HL-60/S4 treated with phorbol 12-myristate 13-acetate at 8.2 ng/mL for 4 days and 3 days (cell line): ENCODE data around the gene STX8.

Experiments used
- in situ Hi-C: fragments of 300-500 bp; cut with MboI; formaldehyde crosslinking; loops from 2 replicates; pipeline ENCODE4 v1.15.0; 2022; ENCODE audit warnings: low sequenced_read_pairs

The STX8 gene

DNA sequence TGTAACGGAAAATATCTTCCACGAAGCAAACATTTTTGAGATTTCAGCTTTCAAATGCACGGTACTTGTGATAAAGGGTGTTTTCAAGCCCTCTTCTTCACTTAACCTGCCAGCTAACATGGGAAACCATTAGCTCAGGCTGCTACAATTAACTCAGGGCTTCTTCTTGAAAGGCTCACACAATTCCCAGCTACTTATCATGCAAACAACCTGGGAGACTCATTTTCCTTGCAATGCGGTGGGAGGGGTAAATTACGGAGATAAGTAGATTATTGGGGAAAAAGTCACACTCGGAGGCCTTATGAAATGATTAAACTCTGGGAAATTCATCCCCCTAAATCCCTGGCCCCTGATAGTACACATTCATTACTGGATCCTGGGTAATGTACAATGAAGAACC lies 266.4 kb downstream of the STX8 start:
- in situ Hi-C loops = no loop called here

DNA sequence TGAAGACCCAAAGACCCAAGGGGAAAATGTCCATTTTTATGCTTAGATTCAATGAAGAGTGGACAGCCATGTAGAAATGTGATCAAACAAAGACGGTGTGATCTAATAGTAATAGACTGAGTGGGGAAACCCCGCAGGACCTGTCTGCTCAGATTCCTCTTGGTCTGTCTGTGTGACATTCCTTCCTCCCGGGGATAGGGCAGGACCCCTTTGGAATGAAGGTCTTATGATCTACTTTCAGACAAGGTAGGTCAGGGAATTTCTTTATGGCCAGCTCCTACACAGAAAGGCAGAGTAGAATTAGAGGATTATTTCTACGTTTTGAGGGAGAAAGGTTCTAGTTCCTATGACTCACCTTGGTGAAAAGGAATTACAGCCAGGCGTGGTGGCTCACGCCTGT lies 267.6 kb downstream of the STX8 start:
- in situ Hi-C loops = no loop called here

DNA sequence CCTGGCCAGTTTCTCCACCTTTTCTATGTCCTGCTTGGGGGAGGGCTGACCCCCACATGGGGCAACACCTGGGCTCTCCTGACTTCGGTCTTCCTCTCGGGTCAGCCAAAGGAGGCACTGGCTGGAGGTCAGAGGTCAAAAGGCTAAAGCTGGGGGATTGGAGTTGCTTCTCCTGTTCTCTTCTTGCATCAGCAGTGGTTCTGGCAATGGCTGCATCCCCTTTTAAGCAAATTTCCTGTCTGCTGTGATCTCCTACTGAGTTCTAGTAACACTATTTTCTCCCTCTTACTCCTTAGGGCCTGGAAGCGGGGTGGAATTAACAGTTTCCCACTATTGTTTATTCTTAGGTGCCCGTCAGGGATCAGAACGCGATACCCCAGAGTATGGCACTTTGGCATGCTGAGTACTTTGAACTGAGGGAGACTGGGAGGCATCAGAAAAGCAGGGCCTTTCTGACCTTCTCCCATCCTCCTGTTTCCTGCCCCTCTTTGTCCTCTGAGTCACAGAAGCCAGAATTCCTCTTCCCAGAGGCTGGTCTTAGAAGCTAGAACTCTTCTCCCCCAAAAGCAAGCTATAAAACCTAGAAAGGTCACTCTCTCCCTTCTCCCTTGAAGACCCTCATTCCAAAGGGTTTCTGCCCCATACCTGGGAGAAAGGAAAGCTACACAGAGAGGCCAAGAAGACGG lies 268.2 kb downstream of the STX8 start:
- in situ Hi-C loops = no loop called here

DNA sequence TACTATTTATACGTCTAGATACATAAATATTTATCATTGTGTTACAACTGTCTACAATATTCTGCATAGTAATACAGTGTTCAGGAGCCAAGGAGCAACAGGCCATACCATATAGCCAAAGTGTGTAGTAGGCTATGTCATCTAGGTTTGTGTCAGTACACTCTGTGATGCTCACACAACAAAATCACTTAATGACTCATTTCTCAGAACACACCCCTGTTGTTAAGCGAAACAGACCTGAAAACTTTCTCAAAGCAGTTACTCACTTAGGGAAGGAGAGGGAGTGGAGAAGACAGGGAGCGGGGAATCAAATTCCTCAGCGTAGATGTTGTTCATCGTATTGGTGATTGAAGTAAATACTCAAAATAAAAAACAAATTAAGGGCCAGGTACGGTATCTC lies 269.5 kb downstream of the STX8 start:
- in situ Hi-C loops = no loop called here

DNA sequence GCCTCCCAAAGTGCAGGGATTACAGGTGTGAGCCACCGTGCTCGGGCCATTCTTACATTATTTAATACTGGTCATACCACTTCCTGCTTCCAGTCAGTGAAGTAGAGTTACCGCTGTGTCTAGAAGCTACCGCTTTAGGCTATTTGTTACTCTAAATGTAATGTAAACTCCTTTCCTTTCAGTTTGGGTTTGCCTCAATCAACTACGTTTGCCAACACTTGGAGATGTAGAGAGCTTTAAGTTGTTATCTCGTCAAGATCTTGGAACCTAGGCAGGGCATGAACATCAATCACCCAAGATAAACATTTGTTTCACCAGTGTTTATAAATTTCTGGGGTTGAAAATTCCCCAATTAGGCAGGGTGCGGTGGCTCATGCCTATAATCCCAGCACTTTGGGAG lies 275.9 kb downstream of the STX8 start:
- in situ Hi-C loops = no loop called here

DNA sequence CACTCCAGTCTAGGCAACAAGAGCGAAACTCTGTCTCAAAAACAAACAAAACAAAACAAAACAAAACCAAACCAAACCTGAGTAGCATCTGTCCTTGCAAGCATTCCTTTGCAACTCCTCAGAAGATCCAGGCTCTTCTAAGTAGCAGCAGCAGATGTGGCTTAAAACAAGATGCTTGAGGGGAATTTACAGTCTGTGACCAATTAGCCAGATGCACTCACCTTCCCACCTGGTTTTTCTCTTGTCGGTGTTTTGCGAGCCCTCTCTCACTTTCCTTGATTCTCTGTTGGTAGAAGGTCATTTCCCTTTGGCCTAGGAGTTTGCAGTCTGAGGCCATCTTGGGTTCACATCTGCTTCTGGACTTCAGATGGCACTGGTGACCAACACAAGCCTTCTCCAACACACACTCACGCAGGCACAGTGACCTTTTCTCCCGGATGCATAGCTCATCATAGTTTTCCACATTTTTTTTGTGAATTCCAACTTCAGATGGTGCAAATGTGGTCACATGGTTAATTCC lies 276.8 kb downstream of the STX8 start:
- in situ Hi-C loops = no loop called here

DNA sequence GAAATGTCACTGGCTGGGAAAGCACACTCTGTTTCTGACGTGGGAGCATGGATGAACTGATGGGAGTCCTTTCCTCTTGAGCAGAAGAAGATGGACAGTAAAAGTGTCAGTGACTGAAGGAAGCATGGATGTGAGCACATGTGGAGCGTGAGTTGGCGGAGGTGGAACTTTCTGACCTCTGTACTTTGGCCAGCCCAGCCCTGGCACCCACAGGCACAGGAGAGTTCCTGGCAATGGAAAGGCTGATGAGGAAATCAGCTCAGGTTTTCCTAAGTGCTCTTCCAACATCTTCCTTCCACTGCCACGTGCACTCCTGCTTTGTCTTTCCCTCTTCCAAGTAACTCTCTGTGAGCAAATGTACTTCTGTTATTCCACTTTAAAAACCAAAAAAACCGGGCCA lies 277.5 kb downstream of the STX8 start:
- in situ Hi-C loops = no loop called here

DNA sequence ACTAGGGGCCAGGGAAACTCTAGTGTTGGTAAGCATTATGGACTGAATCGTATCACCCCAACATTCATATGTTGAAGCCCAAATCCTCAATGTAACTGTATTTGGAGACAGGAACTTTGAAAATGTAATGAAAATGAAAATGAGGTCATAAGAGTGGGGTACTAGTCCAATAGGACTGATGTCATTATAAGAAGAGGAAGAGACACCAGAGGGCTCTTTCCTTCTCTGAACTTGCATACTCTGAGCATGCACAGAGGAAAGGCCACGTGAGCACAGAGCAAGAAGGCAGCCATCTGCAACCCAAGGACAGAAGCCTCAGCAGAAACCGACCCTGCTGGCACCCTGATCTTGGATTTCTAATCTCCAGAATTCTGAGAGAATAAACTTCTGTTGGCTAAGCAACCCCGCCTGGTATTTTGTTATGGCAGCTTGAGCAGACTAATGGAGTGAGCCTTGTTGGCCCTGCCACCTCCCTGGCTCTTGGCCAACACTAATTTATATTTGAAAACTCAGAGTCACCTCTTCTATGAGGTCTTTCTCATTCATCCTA lies 280.9 kb downstream of the STX8 start:
- in situ Hi-C loops = no loop called here

DNA sequence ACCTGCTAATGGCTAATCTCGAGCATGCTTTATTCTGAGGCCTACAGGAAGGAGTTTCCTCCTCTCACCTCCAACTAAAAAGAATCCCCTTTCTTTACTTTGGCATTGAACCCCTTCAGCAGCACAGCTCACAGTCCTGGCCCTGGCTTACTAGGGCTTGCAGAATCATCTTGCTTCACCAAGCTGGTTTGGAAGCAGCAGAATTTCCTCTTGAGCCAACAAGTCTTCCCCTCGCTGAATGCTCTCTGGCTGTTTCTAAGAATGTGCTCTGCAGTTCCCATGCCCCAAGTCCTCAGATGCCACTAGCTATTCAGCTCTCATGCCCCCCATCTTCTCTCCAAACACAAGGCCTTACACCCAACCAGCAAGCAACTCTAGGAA lies 283.1 kb downstream of the STX8 start:
- in situ Hi-C loops = no loop called here

DNA sequence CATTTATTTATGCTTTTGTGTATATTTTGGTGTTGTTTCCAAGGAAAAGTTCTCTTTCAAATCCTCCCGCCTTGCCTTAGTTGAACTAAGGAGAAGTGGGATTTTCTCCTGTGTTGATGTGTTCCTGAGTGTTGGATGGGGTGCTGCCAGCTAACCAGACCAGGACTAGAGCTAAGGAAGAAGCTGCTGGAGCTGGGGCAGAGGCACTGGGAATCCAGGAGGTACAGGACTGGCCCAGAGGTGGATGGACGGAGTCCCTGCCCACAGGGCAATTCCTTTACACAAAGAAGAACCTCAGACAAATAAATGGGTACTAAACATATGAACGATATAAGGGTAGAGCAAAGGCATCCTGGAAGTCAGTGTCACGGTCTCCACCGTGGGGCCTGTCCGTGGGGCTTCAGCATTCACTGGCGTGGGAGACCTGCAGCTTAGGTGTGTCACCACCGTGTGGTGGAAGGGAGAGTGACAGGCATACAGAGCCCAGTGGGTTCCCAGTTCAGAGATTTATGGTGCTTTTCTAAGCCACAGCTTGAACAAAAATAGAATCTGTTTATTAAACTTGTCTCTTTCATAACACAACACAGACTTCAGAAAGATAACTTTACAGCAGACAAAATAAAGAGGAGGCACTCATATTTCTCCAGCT lies 283.6 kb downstream of the STX8 start:
- in situ Hi-C loops = no loop called here

DNA sequence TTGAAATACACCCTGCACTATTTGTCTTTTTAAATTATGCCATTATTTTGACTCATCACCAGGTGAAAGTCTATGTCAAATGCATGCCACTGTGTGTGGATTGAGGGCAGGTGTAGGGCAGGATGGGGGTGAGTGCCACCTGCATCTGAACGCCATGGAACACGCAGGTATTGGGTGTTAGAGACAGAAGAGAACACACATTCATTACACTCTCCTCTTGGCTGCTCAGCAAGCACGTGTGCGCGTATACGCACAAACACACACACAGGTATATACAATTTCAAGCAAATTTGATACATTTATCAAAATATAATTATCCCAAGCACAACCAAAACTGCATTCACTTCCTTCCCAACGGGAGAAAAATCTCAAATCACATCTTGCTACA lies 285.4 kb downstream of the STX8 start:
- in situ Hi-C loops = no loop called here

DNA sequence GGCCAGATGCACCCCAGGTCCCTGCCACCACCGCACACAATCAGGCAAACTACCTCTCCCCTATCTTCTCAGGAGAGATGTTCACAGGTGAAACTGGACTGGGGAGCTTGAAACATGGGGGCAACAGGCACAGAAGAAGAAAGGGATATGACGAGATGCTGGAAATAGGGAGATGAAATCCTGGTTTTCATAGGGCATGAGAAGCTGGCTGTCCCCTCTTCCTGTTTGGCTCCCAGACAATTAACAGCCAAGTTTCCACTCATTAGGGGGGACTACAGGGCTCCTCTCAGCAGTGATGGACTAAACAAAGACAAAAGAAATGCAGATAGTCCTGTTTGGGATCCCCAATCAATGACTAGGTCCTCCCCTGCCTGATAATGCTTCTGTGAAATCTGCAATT lies 288.3 kb downstream of the STX8 start:
- in situ Hi-C loops = no loop called here

DNA sequence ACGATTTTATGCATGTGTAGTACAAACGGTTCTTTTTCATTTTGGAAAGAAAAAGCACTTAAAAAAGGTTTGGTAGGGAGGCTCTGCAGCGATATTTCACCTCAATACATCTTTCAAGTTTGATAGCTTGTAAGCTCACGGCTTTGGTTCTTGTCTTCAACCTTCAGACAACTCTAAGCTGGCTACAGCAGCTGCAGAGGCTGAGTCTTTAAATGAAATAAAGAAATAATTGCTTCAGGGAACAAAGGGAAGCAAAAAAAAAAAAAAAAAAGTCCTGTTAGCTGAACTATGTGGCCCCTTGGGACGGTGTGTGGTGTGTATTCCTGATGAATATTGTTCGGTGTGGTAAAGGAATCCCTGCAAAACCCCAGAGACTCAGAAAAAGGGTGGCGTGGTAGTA lies 289.2 kb downstream of the STX8 start:
- in situ Hi-C loops = no loop called here

DNA sequence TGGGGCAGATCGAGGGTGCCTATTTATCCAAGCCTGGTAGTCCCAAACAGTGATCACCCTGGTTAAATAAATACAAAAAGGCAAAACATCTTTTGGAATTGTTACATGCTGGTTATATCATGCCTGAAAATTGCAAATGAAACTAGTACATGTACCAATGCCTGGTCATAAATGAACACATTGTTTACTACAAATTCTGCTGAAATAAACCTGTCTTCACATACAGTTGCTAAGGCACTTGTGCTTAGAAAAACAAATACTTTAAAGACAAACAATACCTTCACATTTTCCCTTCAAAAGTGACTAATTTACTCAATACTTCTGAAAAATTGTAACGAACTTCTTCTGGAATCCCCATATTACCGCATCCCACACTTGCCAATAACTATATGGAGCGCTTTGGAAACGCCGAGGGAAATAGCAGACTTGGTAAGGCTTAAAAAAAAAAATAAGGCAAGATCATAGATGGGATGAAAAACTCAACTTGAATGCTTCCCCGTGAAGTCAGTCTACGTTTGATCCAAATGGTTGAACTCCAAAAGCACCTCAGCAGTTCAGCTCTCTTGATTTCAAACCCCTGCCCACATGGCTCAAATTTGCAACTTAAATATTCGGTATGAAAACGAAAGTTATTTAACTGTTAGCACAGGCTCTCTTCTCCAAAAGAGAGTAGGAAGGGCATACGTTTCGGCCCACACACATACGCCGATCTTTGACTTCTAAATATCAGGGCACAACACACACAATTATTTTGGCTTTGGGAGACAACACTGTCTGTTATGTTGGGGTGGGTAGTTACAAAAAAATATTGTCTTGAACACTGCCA lies 289.8 kb downstream of the STX8 start:
- in situ Hi-C loops = no loop called here

DNA sequence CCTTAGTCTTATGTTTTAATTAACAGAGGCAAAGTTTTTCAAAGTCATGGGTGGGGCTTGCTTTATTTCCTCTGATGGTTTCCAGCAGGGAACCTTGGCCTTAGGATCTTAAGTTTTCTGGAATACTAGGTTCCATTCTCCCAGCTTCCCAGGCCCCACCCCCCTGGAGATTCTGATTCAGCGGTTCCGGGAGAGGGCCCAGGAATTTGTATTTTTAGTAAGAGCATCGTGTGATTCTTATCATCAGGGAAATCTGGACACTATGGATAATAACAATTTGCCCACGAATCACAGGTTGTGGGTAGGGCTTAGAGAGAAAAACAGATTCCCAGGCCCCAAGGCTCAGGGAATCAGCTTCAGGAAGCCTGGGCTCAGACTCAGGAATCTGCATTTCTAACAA lies 290.7 kb downstream of the STX8 start:
- in situ Hi-C loops = no loop called here

DNA sequence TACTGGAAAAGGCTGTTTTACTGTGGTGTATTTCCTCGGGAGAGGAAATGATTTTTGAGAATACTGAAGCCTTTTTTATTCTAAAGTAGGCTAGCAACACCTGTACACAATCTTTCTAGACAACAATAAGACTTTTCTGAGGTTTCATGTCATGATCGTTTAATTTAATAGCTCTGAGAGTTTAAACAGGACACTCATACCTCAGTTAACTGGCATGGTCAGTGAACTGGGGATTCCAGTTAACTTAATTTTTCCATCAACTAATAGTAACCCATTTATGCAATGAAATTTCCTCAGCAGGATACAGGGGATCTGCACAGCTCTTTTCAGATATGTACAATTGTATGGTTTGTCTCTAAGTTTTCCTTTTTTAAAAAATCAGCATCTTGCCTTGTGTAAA lies 291.7 kb downstream of the STX8 start:
- in situ Hi-C loops = no loop called here

DNA sequence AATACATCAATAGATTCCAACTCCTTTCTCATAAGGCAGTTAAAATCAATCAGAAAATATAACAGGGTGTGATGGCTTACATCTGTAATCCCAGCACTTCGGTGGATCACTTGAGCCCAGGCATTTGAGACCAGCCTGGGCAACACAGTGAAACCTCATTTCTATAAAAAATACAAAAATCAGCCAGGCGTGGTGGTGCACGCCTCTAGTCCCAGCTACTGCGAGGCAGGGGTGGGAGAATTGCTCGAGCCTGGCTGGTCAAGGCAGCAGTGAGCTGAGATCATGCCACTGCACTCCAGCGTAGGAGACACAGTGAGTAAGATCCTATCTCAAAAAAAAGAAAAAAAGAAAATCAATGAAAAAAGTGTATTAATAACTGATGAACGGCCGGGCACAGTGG lies 295.7 kb downstream of the STX8 start:
- in situ Hi-C loops = no loop called here

DNA sequence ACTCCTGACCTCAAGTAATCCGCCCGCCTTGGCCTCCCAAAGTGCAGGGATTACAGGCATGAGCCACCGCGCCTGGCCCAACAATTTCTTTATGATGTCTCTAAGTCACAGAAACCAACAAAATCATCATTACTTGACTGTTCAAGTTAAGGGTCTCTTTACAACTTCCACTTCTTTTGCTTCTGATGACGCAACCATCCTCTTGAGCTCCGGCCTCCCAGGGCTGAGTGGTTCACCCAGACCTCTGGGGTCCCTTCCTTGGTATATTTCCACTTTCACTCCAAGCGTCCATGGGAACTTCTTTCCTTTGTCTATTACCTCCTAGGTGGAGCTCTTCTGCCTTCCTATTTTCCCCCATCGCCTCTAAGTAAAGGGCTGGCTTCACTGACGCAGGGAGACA lies 300.6 kb downstream of the STX8 start:
- in situ Hi-C loops = no loop called here

DNA sequence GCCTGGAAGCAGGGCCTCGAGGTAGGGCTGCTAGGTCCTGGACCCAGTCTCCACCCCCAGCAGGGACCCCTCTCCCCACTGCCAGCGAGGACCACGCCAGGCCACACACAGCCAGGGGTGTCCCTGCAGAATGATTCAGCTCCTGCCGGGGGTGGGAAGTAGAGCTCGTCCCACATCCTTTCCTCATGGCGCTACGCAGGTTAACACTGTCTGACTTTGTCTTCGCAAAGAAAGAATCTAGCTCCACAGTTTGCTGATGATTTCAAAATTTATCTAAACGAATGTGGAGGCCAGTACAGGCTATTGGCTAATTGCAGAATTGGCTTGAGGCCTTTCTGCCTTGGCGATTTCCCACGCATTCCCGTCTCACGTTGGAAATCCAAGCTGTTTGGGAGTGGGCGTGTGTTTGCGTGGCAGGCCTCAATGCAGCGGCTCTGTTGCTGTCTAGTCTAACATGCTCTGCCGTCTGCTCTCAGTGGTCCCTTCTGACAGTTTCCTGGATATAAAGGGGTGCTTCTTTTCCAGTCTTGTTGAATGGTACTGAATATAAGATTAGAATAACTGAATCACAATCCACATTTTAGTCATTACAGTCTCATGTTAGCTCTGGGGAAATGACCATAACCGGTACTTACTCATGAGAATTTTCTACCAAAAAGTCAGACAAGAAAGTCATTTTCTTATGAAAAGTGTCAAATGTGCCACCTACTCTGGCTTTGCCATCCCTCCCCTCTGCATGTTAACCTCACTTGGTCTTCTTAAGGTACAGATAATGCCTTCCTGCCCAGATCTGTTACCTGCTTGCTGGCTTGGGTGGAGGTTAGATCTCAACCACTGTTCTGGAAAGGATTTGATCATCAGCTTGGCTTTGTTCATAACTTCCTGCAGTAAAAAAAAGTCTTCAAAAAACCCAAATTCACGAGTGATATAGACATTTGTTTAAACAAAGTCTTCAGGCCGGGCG lies 301.9 kb downstream of the STX8 start:
- in situ Hi-C loops = no loop called here

DNA sequence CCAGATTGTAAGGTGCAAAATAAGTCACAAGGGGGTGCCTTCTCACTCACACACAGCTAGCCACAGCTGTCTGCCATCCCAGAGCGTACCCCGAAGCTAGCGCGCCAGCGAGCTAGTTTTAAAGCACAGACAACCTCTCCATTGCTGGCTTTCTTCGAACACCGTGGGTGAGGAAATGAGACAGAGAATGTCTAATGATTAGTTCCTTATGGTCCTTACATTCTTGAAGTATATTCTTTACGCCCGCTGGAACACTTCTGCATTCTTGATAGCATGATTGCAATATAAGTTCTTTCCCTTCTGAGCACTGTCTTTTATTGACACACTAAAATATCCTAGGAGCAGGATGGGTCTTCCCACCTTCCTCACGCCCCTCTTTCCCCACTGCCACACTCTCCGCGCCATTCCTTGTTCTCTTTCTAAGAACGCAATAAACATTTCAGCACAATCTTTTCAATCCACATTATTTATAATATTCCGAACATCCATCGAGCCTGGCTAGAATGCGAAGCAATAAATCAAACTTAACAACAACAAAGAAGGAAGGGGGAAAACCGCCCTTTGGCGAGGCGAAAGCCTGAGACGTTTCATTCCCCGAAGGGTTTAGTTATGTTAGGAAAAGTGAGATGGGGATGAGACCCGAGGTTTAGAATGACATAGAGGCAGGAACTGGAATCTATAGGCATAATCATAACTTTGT lies 303.0 kb downstream of the STX8 start:
- in situ Hi-C loops = no loop called here
